Neutrophil (primary cell): ENCODE data around the gene PDGFRB.

Source experiments
- H3K27ac ChIP-seq: fragments of 200-600 bp; sonication (generic); 2 replicates; pipeline ENCODE4 v1.5.1; 2016; ENCODE audit warnings: mild to moderate bottlenecking, moderate library complexity
- H3K27me3 ChIP-seq: fragments of 200-600 bp; sonication (generic); 2 replicates; pipeline ENCODE4 v1.6.0; 2016; ENCODE audit warnings: mild to moderate bottlenecking
- H3K36me3 ChIP-seq: fragments of 200-600 bp; sonication (generic); 2 replicates; pipeline ENCODE4 v1.5.1; 2017
- H3K4me1 ChIP-seq, 2 experiments: fragments of 200-600 bp in 1 of 2; sonication (generic) in 1 of 2; 1 replicate in 1 of 2; 2 replicates in 1 of 2; pipeline versions ENCODE4 v1.5.1 to v1.6.1; 2013 to 2016; ENCODE audit warnings: low read depth in 1 of 2, low read length in 1 of 2, mild to moderate bottlenecking in 1 of 2, moderate library complexity in 1 of 2; ENCODE audit not compliant: control insufficient read depth in 1 of 2, insufficient read depth in 1 of 2
- H3K4me3 ChIP-seq, 2 experiments: fragments of 200-600 bp in 1 of 2; sonication (generic) in 1 of 2; 1 replicate in 1 of 2; 2 replicates in 1 of 2; pipeline ENCODE4 v1.5.1; 2013 to 2016; ENCODE audit warnings: low read depth in 1 of 2, low read length in 1 of 2, mild to moderate bottlenecking in 1 of 2, moderate library complexity in 1 of 2
- H3K9me3 ChIP-seq: fragments of 200-600 bp; sonication (generic); 2 replicates; pipeline ENCODE4 v1.5.1; 2016
- TF ChIP-seq, protein P1 (sequence below): fragments of 200-600 bp; sonication (generic); IDR thresholded peaks from 2 replicates; pipeline ENCODE4 v1.5.1; 2016; ENCODE audit warnings: antibody characterized with exemption

Gene PDGFRB

GRCh38 chr5:150158170-150158949 is 2.7 kb upstream of the PDGFRB start:
- no peak overlapping the region for H3K27ac ChIP-seq

GRCh38 chr5:150157168-150157567 is 1.5 kb upstream of the PDGFRB start:
- TF ChIP-seq, protein P1, sequence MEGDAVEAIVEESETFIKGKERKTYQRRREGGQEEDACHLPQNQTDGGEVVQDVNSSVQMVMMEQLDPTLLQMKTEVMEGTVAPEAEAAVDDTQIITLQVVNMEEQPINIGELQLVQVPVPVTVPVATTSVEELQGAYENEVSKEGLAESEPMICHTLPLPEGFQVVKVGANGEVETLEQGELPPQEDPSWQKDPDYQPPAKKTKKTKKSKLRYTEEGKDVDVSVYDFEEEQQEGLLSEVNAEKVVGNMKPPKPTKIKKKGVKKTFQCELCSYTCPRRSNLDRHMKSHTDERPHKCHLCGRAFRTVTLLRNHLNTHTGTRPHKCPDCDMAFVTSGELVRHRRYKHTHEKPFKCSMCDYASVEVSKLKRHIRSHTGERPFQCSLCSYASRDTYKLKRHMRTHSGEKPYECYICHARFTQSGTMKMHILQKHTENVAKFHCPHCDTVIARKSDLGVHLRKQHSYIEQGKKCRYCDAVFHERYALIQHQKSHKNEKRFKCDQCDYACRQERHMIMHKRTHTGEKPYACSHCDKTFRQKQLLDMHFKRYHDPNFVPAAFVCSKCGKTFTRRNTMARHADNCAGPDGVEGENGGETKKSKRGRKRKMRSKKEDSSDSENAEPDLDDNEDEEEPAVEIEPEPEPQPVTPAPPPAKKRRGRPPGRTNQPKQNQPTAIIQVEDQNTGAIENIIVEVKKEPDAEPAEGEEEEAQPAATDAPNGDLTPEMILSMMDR: no peak
- no peaks in the 10 kb centered on the region for H3K9me3 ChIP-seq
- peaks cover 0 to 3% of the 10 kb centered on the region in 2 experiments for H3K4me1 ChIP-seq
- H3K4me3 ChIP-seq: no peak overlapping the region
- H3K27me3 ChIP-seq: peaks cover 45% of the 10 kb centered on the region
- H3K36me3 ChIP-seq: no peaks in the 10 kb centered on the region
- H3K27ac ChIP-seq: no peak overlapping the region

More at GRCh38 chr5:150158170-150158949, 2.7 kb upstream of the PDGFRB start:
- H3K9me3 ChIP-seq: no peaks in the 10 kb centered on the region
- TF ChIP-seq, protein P1: no peak
- H3K36me3 ChIP-seq: no peaks in the 10 kb centered on the region
- peaks cover 45% of the 10 kb centered on the region for H3K27me3 ChIP-seq
- peaks cover 0 to 3% of the 10 kb centered on the region in 2 experiments for H3K4me1 ChIP-seq
- H3K4me3 ChIP-seq: no peak overlapping the region

DNA sequence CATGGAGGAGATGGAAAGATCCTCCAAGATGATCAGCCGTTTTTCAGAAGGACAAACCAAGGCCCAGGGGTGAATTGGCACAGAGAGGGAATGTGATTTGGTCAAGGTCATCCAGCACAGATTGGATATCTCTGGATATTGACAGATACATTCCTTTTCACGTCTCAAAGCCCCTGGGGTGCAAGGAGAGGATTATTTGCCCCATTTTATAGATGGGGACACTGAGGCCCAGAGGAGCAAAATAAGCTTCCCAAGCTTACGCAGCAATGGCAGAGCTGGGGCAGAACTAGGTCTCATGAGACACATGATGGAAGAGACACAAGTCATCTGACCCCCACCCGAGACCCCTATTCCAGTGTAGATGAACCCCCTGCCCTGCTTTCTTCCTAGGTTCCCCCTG is 895 bp upstream of the PDGFRB start:
- Histone ChIP-seq H3K36me3 (no peaks in the 10 kb centered on the region), H3K27me3 (peaks cover 45% of the 10 kb centered on the region), H3K4me1 (peaks cover 0 to 3% of the 10 kb centered on the region in 2 experiments), H3K9me3 (no peaks in the 10 kb centered on the region), H3K4me3 (no peak overlapping the region), H3K27ac (no peak overlapping the region)
- TF ChIP-seq, protein P1: no peak

DNA sequence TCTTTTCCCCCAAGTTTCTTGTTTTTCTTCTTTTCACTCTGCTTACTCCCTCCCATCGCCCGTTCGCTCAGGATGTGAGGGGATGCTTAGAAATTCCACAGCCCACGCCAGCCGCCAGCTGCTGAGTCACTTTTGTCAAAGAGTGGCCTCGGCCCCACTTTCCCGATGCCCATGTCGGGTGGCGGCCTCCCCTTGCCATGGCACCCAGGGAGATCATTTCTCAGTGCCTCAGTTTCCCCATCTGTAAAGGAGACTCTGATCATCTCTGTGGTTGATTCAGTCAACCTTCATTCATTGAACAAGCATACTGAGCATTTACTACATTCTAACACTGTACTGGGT is 353 bp upstream of the PDGFRB start:
- H3K9me3 ChIP-seq: no peaks in the 10 kb centered on the region
- H3K27me3 ChIP-seq: peaks cover 45% of the 10 kb centered on the region
- H3K36me3 ChIP-seq: no peaks in the 10 kb centered on the region
- H3K4me1 ChIP-seq: peaks cover 0 to 3% of the 10 kb centered on the region in 2 experiments
- no peak overlapping the region for H3K27ac ChIP-seq
- H3K4me3 ChIP-seq: no peak overlapping the region
- TF ChIP-seq, protein P1: no peak

GRCh38 chr5:150154618-150155128 is 972 bp downstream of the PDGFRB start:
- H3K36me3 ChIP-seq: no peaks in the 10 kb centered on the region
- H3K27ac ChIP-seq: no peak overlapping the region
- H3K4me3 ChIP-seq: no peak overlapping the region
- peaks cover 0 to 3% of the 10 kb centered on the region in 2 experiments for H3K4me1 ChIP-seq
- H3K9me3 ChIP-seq: no peaks in the 10 kb centered on the region
- TF ChIP-seq, protein P1: no peak
- peaks cover 45% of the 10 kb centered on the region for H3K27me3 ChIP-seq
